Activated CD4-positive, alpha-beta T cell treated with anti-CD3 and anti-CD28 coated beads, Interleukin-2, amount 50 U/mL, for 16 hours (primary cell): Measurements from ENCODE around the gene RS1.

Experiments
- DNase-seq: peaks from one replicate; pipeline ENCODE4 v3.0.0-alpha.2; 2020

The RS1 gene

GRCh38 chrX:18672008-18672407, at the start of gene RS1:
Gene RS1, minus strand, starts transcription at chrX:18672108. Its CDS starts 40 bp downstream, at chrX:18672068.
- no peak for DNase-seq

- DNase-seq = no peak
Observed at GRCh38 chrX:18719852-18720251, 47.9 kb upstream of the RS1 start.

- DNase-seq = no peak
Observed at GRCh38 chrX:18714910-18715309, 43.0 kb upstream of the RS1 start.

- DNase-seq = no peak
Observed at GRCh38 chrX:18709833-18710232, 37.9 kb upstream of the RS1 start.

- no peak for DNase-seq
Observed at GRCh38 chrX:18707426-18708049, 35.6 kb upstream of the RS1 start, which contains the start of gene PPEF1. Gene PPEF1, plus strand, starts transcription at chrX:18707645. Its CDS starts 136 bp downstream, at chrX:18707781.

- no peak for DNase-seq
Observed at GRCh38 chrX:18702362-18703195, 30.7 kb upstream of the RS1 start.

- no peak for DNase-seq
Observed at GRCh38 chrX:18701621-18702361, 29.9 kb upstream of the RS1 start.

GRCh38 chrX:18698737-18699650, 27.1 kb upstream of the RS1 start:
- no peak for DNase-seq

GRCh38 chrX:18696653-18697052, 24.7 kb upstream of the RS1 start:
- DNase-seq = no peak

GRCh38 chrX:18692541-18692940, 20.6 kb upstream of the RS1 start:
- DNase-seq = no peak

GRCh38 chrX:18691431-18691830, 19.5 kb upstream of the RS1 start:
- DNase-seq = no peak

- DNase-seq = no peak
Observed at GRCh38 chrX:18687856-18688495, 16.1 kb upstream of the RS1 start.

- no peak for DNase-seq
Observed at GRCh38 chrX:18682979-18683387, 11.1 kb upstream of the RS1 start.

- no peak for DNase-seq
Observed at GRCh38 chrX:18681996-18682395, 10.1 kb upstream of the RS1 start.

- no peak for DNase-seq
Observed at GRCh38 chrX:18677161-18677869, 5.4 kb upstream of the RS1 start.

- DNase-seq = no peak
Observed at GRCh38 chrX:18676470-18676869, 4.6 kb upstream of the RS1 start.

GRCh38 chrX:18676050-18676449, 4.1 kb upstream of the RS1 start:
- no peak for DNase-seq

GRCh38 chrX:18674788-18675735, 3.2 kb upstream of the RS1 start:
- DNase-seq = peak; percentile 81

GRCh38 chrX:18674417-18674787, 2.5 kb upstream of the RS1 start:
- DNase-seq = peak; percentile 4
